Ammon's horn (tissue), 1 donor: ENCODE results near the gene NUDT4.

Experiments used
- DNase-seq: peaks from one replicate; pipeline ENCODE4 v3.0.0-alpha.2; 2016; ENCODE audit warnings: low spot score

NUDT4 gene

GRCh38 chr12:93377252-93378195 lies at the start of gene NUDT4:
Gene NUDT4 (plus strand): TSS chr12:93377925. CDS start chr12:93378323, 398 bp downstream.
- DNase-seq = peak; percentile 94

DNA sequence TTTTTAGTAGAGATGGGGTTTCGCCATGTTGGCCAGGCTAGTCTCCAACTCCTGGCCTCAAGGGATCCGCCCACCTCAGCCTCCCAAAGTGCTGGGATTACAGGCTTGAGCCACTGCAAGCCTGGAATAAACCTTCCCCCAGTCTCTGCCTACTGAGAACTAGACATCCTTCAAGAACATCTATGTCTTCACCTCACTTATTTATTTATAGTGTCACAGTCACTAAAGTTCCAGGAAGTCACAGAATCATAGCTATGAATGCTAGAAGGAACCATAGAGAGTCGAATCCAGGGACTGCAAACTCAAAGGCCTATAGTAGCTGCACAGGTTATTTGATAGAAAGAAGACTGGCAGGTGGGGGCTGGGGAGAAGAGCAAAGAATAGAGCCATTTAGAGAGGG lies 44.7 kb upstream of the NUDT4 start:
- DNase-seq = no peak

DNA sequence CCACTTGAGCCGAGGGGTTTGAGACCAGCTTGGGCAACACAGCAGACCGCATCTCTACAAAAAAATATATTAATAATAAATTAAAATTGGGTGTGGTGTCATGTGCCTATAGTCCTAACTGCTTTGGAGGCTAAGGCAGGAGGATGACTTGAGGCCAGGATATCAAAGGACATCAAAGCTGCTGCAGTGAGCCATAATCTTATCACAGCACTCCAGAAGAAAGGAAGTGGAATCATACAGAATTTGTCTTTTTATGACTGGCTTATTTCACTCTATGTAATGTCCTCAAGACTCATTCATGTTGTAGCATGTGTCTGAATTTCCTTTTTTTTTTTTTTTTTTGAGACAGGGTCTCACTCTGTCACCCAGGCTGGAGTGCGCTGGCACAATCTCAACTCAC lies 43.9 kb upstream of the NUDT4 start:
- DNase-seq = no peak

- DNase-seq = no peak
These were observed 42.0 kb upstream of the NUDT4 start for GRCh38 chr12:93335603-93336162.

DNA sequence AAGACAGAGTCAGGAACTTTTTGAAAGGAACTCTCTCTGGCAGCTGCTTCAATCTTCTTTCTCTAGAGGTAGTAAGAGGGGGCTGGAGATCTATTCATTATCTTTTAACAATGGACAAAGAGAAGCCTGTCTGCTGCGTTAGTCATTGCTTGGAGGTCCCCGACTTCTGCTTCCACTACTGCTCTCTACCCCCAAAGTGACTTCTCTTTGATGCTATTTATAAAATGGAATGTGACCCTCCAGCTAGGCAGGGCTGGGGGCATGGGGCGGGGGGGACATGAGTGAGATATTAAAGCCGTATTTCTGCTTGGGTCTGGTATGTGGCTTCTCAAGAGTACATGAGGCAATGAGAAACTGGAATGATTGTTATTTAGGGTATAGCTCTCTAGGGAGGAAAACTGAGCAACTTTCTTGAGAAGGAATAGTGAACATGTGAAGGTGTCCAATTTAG lies 41.4 kb upstream of the NUDT4 start:
- no peak for DNase-seq

GRCh38 chr12:93338598-93338997 lies 39.1 kb upstream of the NUDT4 start:
- DNase-seq = no peak

GRCh38 chr12:93339695-93340094 lies 38.0 kb upstream of the NUDT4 start:
- DNase-seq = no peak

- no peak for DNase-seq
These were observed 36.2 kb upstream of the NUDT4 start for GRCh38 chr12:93341409-93342049.

- DNase-seq = peak; percentile 30
These were observed 30.5 kb upstream of the NUDT4 start for GRCh38 chr12:93347054-93347785.

DNA sequence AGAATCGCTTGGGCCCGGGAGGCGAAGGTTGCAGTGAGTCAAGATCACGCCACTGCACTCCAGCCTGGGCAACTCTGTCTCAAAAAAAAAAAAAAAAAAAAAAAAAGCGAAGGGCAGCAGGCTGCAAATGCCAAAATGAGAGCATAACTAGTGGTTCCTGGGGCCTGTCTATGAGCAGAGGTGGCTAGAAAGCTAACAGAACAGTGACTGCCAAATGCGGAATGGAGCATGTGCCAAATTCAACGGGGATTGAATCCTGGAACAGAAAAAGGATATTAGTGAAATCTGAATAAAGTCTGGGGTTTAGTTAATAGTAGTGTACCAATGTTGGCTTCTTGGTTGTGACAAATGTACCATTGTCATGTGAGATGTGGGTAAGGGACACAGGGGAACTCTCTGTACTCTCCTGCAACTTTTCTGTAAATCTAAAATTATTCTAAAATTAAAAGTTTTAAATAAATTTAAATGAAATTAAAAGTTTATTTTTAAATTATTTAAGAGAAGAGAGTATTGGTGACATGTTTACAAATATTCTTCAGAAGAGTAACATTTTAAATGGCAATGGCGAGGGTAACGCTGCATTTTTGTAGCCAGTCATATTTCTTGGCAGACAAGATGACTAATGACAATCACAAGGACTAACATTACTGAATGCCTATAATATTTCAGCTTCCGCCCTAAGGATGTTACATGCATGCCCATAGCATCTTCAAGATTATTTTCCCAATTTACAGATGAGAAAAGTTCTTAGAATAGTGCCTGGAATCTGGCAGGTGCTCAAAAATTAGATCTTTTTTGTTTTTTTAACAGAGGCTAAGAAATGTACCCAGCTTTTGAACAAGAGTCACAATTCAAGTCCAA lies 28.9 kb upstream of the NUDT4 start:
- peak; percentile 35 for DNase-seq

DNA sequence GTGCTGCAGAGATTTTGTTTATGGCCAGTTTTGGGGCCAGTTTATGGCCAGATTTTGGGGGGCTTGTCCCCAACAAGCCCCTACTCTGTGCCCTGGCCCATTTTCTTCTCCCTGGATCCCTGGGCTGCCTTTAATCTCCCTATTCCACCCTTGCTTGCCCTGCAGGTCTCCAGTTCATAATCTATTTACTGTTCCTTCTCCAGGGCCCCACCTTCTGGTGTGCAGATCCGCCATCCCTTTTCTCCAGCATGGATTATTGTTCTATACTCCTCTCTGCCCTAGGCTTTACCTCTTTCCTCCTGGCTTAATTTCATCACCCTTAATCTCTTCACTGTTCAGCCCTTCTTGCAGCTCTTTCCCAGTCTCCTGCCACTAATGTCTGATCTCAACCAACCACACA lies 26.0 kb upstream of the NUDT4 start:
- no peak for DNase-seq

DNA sequence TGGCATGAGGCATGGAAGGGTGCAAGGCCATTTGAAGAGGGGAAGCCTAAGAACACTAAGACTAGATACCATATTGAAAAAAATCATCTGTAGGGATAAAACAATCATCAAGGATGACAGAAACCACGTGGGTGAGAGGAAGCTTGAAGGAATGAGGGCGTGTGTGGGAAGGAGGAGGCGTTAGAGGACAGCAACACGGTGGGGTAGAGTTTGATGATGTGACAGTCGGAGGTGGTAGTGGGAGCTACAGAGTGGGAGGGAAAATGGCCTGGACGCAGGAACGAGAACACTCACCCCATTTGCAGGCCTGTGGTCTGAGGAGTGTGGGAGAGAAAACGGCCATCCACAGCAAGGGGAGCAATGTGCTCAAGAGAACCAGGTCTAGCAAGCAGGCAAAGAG lies 25.4 kb upstream of the NUDT4 start:
- no peak for DNase-seq

DNA sequence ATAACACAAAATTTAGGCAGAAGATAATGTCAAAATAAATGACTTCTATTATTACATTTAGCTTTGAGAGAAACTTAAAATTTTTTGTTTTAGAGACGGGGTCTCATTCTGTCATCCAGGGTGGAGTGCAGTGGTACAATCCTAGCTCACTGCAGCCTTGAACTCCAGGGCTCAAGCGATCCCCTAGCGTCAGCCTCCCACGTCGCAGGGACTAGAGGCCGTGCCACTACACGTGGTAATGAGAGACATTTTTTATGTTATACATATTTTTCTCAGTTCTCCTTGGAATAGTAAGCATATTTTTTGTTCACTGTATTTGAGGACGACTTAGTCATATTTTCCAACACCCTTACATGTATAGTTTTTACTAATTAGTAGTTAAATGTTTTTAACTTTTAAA lies 21.5 kb upstream of the NUDT4 start:
- no peak for DNase-seq

DNA sequence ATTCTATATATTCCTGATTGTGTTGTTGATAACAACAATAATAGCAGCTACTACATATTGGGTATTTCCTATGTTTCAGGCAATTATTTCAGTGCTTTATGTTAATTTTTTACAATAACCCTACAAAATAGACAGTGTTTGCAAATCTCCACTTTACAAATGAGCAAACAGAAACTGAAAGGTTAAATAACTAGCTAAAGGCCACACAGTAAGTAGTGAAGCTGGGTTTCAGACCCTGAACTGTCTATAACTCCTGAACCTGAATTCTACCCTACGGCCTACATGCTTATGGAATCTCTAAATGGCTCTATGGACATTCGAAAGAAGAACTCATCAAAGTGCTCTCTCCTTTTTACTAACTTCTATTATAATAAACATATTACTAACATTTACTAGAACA lies 19.7 kb upstream of the NUDT4 start:
- no peak for DNase-seq

DNA sequence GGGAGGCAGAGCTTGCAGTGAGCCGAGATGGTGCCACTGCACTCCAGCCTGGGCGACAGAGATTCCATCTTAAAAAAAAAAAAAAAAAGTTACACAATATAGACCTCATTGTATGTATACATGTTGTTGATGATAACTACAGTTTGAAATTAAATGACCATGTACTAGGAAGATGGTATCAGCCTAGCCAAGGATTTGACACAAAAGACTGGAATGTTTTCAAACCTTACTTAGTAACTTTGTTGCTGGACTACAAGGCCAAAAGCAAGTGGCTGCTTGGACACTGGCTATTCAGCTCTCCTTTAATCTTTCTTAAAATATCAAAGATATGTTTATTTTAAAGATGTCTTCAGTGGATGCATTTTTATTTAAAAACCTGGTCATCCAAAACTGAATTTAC lies 18.9 kb upstream of the NUDT4 start:
- DNase-seq = no peak

- peak; percentile 14 for DNase-seq
These were observed 17.0 kb upstream of the NUDT4 start for GRCh38 chr12:93360688-93361087.

GRCh38 chr12:93361151-93361919 lies 16.4 kb upstream of the NUDT4 start:
- peak; percentile 45 for DNase-seq

DNA sequence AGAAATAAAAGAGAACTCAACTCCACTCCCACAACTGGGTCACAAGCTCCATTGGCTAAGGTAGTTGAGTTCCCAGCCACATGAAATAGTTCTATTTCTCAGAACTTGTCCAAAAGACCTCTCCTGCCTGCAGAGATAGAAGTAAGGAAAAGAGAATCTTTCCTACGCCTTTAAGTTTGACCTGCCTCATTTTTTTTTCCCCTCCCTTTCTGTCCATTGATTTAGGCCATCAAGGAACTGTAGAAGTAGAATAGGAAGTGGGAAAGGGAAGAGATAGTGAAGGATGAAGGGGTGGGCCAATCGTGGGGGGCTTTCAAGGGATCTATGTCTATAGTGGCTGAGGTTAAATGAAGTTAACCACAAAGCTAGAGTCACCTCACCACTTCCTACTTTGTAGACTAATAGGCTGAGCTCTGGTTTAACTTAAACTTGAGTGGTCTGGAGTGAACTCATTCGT lies 13.9 kb upstream of the NUDT4 start:
- DNase-seq = no peak

- no peak for DNase-seq
These were observed 11.9 kb upstream of the NUDT4 start for GRCh38 chr12:93365616-93366405.

- DNase-seq = no peak
These were observed 11.3 kb upstream of the NUDT4 start for GRCh38 chr12:93366422-93366821.
